Muscle layer of colon (tissue), 2 donors: ENCODE measurements around the gene ETFBKMT.

Source experiments
- H3K27ac ChIP-seq: one replicate; pipeline ENCODE4 v1.7.0; 2013; ENCODE audit warnings: low read depth, mild to moderate bottlenecking, low read length, moderate library complexity
- H3K27me3 ChIP-seq, 2 donors: one replicate each; pipeline ENCODE4 v1.7.0; 2013; ENCODE audit warnings: low read length in 2 of 2, mild to moderate bottlenecking in 2 of 2; ENCODE audit not compliant: insufficient read depth in 2 of 2, control insufficient read depth in 1 of 2
- H3K36me3 ChIP-seq: one replicate; pipeline ENCODE4 v1.7.0; 2013; ENCODE audit warnings: mild to moderate bottlenecking, low read length; ENCODE audit not compliant: insufficient read depth
- H3K4me1 ChIP-seq: one replicate; pipeline ENCODE4 v1.7.0; 2013; ENCODE audit warnings: mild to moderate bottlenecking, low read length; ENCODE audit not compliant: insufficient read depth
- H3K4me3 ChIP-seq, 2 donors: one replicate each; pipeline ENCODE4 v1.7.0; 2013; ENCODE audit warnings: low read length in 2 of 2, low read depth in 1 of 2, mild to moderate bottlenecking in 1 of 2, moderate library complexity in 1 of 2
- H3K9ac ChIP-seq: one replicate; pipeline ENCODE4 v1.7.0; 2013; ENCODE audit warnings: low read length
- H3K9me3 ChIP-seq: one replicate; pipeline ENCODE4 v1.7.0; 2013; ENCODE audit warnings: mild to moderate bottlenecking, low read length
- donor health status: abdominal sarcoma.
- donor health status: Adenocarcinoma of cecum.

The ETFBKMT gene

GRCh38 chr12:31631809-31632208, 27.7 kb upstream of the ETFBKMT start:
- H3K4me3 ChIP-seq = no peak overlapping the region
- H3K9me3 ChIP-seq = no peaks in the 10 kb centered on the region
- H3K27ac ChIP-seq = no peak overlapping the region
- H3K4me1 ChIP-seq = peaks cover 9% of the 10 kb centered on the region
- H3K9ac ChIP-seq = no peak overlapping the region
- no peaks in the 10 kb centered on the region for H3K36me3 ChIP-seq
- no peaks in the 10 kb centered on the region for H3K27me3 ChIP-seq

GRCh38 chr12:31633464-31633863, 26.0 kb upstream of the ETFBKMT start:
- H3K9ac ChIP-seq = no peak overlapping the region
- H3K4me1 ChIP-seq = peaks cover 9% of the 10 kb centered on the region
- H3K27ac ChIP-seq = no peak overlapping the region
- H3K4me3 ChIP-seq = no peak overlapping the region
- no peaks in the 10 kb centered on the region for H3K27me3 ChIP-seq
- no peaks in the 10 kb centered on the region for H3K36me3 ChIP-seq
- H3K9me3 ChIP-seq = no peaks in the 10 kb centered on the region

- Histone ChIP-seq H3K9ac (no peak overlapping the region), H3K4me1 (peaks cover 4% of the 10 kb centered on the region), H3K27me3 (no peaks in the 10 kb centered on the region), H3K36me3 (no peaks in the 10 kb centered on the region), H3K27ac (no peak overlapping the region), H3K4me3 (no peak overlapping the region), H3K9me3 (no peaks in the 10 kb centered on the region)
Measured at GRCh38 chr12:31634620-31635019, 24.9 kb upstream of the ETFBKMT start.

GRCh38 chr12:31641509-31642090, 17.9 kb upstream of the ETFBKMT start:
- Histone ChIP-seq H3K9me3 (no peaks in the 10 kb centered on the region), H3K4me3 (no peak overlapping the region), H3K36me3 (no peaks in the 10 kb centered on the region), H3K27ac (no peak overlapping the region), H3K9ac (no peak overlapping the region), H3K27me3 (no peaks in the 10 kb centered on the region), H3K4me1 (no peaks in the 10 kb centered on the region)

- Histone ChIP-seq H3K4me3 (no peak overlapping the region), H3K9ac (no peak overlapping the region), H3K36me3 (no peaks in the 10 kb centered on the region), H3K9me3 (no peaks in the 10 kb centered on the region), H3K27me3 (no peaks in the 10 kb centered on the region), H3K27ac (no peak overlapping the region), H3K4me1 (no peaks in the 10 kb centered on the region)
Measured at GRCh38 chr12:31644536-31644935, 15.0 kb upstream of the ETFBKMT start.

GRCh38 chr12:31645924-31646323, 13.6 kb upstream of the ETFBKMT start:
- H3K36me3 ChIP-seq = no peaks in the 10 kb centered on the region
- H3K27me3 ChIP-seq = no peaks in the 10 kb centered on the region
- H3K4me1 ChIP-seq = no peaks in the 10 kb centered on the region
- no peak overlapping the region for H3K9ac ChIP-seq
- H3K27ac ChIP-seq = no peak overlapping the region
- H3K9me3 ChIP-seq = no peaks in the 10 kb centered on the region
- H3K4me3 ChIP-seq = no peak overlapping the region

GRCh38 chr12:31647086-31647491, 12.4 kb upstream of the ETFBKMT start:
- Histone ChIP-seq H3K36me3 (no peaks in the 10 kb centered on the region), H3K9ac (no peak overlapping the region), H3K9me3 (no peaks in the 10 kb centered on the region), H3K4me3 (no peak overlapping the region), H3K27ac (no peak overlapping the region), H3K4me1 (no peaks in the 10 kb centered on the region), H3K27me3 (no peaks in the 10 kb centered on the region)

- Histone ChIP-seq H3K27ac (no peak overlapping the region), H3K9ac (no peak overlapping the region), H3K36me3 (no peaks in the 10 kb centered on the region), H3K27me3 (no peaks in the 10 kb centered on the region), H3K4me1 (peaks cover 7% of the 10 kb centered on the region), H3K4me3 (no peak overlapping the region), H3K9me3 (no peaks in the 10 kb centered on the region)
Measured at GRCh38 chr12:31650918-31651317, 8.6 kb upstream of the ETFBKMT start.

GRCh38 chr12:31651893-31652521, 7.5 kb upstream of the ETFBKMT start:
- H3K27me3 ChIP-seq = no peaks in the 10 kb centered on the region

GRCh38 chr12:31655208-31655607, 4.3 kb upstream of the ETFBKMT start:
- Histone ChIP-seq H3K27me3 (no peaks in the 10 kb centered on the region), H3K27ac (no peak overlapping the region)

More at GRCh38 chr12:31651893-31652521, 7.5 kb upstream of the ETFBKMT start:
- H3K9ac ChIP-seq = no peak overlapping the region
- peak overlapping the region in 1 of 2 donors; percentile 46 for H3K4me3 ChIP-seq
- peaks cover 7% of the 10 kb centered on the region for H3K4me1 ChIP-seq
- no peaks in the 10 kb centered on the region for H3K9me3 ChIP-seq
- H3K27ac ChIP-seq = no peak overlapping the region
- no peaks in the 10 kb centered on the region for H3K36me3 ChIP-seq

GRCh38 chr12:31655792-31656191, 3.7 kb upstream of the ETFBKMT start:
- Histone ChIP-seq H3K27ac (no peak overlapping the region), H3K4me1 (peaks cover 11% of the 10 kb centered on the region), H3K36me3 (no peaks in the 10 kb centered on the region), H3K9me3 (no peaks in the 10 kb centered on the region), H3K27me3 (no peaks in the 10 kb centered on the region), H3K4me3 (no peak overlapping the region), H3K9ac (no peak overlapping the region)

More at GRCh38 chr12:31655208-31655607, 4.3 kb upstream of the ETFBKMT start:
- Histone ChIP-seq H3K4me3 (no peak overlapping the region), H3K9ac (no peak overlapping the region), H3K4me1 (peaks cover 11% of the 10 kb centered on the region), H3K36me3 (no peaks in the 10 kb centered on the region), H3K9me3 (no peaks in the 10 kb centered on the region)
